ENCODE results near the gene CHCHD6.

Gene CHCHD6

DNA sequence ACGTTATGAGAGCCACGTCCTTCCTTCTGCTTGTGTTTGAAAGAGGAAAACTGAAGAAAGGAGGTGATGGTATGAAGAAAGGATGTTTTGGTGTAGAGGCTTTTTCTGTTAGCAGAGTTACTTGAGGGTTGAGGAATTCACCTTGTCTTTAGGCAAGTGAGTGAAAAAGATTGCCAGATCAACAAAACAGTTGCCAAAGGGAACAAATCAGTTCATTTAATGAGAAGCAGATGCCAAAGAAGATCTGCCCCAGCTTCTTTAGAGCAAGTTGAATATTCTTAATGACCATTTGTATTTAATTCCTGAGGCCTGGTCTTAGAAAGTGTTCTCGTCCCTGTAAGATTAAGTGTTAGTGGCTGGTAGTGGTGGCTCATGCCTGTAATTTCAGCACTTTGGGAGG is 2.6 kb downstream of the CHCHD6 start:
- no peak for DNase-seq

GRCh38 chr3:126711121-126711760 is 7.2 kb downstream of the CHCHD6 start:
- no peak for DNase-seq

- DNase-seq = no peak
Measured at GRCh38 chr3:126713199-126713598, 9.2 kb downstream of the CHCHD6 start.

DNA sequence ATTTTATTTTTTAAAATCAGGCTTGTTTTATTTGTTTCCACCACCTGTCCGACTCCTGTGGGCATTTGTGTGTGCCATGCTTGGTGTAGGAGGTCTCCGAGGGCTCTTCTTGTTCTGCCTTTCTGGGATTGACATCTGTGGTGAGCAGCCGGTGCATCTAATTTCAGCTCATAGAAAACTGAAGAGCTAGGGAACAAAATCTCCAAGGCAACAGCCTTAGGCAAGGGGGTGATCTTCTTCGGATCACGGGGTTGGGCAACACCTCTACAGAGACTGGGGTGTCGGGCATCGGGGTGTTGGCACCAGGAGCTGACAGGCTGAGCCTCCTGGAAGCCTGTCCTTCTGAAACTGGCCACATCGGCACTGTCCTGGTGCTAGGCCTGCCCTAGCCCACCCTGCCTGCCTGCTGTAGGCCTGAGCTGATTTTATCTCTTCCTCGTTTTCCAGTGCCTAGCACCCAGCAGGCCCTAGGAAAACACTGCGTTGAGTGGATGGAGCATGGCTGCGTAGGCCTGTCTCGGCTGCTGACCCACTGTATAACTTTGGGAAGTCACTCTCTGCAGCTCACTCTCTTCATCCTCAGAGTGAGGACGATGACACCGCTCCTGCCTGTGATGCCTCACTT is 10.3 kb downstream of the CHCHD6 start:
- no peak for DNase-seq

DNA sequence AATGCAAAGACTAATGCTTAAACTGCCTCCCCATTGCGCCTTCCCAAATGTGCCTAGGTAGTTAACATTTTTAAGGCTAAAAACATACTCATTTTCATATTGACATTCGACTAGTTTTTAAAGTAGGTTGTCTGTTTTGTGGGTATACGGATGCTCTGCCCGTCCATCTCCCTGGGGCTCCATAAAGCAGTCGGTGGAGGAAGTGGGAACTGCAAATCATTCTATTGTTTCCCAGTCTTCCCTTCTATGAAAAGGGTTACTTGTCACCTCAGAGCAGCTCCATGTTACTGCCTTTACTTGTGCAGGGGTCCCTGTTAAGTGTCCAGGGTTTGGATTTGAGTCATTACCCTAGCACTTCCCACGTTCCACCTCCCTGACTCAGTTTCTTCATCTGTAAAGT is 10.9 kb downstream of the CHCHD6 start:
- DNase-seq = no peak

DNA sequence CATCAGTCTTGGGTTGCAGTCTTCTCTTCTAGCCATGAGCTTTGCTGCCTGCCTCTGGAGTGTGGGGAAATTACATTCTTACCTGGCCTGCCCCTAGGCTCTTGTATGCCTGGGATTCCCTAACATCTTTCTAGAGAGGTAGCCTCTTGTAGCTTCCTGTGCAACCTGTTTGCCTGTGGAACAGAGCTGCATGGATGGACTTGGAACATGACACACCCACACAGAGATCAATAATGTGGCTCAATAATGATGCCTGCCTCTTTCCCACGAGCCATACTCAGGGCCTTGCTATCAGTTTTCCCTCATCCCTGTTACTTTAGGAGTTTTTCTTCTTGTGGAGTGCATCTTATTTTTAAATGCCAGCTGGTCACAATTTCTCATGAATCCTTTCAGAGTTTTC is 11.4 kb downstream of the CHCHD6 start:
- no peak for DNase-seq

DNA sequence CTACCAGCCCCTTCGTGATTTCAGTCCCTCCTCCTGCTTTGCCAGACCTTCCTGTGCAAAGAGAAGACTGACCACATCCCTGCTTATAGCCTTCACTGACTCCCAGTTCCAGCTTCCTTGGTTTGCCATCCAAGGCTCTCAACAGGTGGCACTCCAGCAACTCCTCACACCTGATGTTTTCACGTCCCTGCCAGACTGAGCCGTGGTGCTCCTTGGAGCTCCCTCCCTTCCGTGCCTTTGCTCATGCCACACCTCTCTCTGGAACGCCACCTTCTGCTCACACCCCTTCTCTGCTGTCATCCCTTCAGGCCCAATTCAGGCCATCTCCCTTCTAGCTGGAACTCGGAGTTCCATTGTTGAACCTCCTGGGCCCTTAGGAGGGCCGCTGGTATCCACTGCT is 12.0 kb downstream of the CHCHD6 start:
- no peak for DNase-seq

GRCh38 chr3:126718561-126719445 is 14.8 kb downstream of the CHCHD6 start:
- no peak for DNase-seq

DNA sequence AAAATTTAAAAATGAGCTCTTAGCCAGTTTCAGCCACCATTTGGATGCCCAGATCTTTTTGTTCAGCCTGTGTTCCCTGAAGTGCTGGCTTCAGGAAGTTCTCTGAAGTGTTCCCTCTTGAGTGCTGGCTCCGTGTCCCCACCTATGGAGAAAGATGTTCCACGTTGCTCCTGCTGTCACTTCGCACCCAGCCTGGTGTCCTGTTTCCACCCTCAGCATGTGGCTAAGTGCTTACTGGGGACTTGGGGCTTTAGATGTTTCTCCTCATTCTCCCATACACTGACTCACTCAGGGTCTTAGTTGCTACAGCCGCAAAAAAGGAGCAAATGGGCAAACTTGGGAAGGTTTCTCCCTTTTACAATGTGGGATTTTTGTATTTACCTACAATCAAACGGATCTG is 16.6 kb downstream of the CHCHD6 start:
- DNase-seq = no peak

DNA sequence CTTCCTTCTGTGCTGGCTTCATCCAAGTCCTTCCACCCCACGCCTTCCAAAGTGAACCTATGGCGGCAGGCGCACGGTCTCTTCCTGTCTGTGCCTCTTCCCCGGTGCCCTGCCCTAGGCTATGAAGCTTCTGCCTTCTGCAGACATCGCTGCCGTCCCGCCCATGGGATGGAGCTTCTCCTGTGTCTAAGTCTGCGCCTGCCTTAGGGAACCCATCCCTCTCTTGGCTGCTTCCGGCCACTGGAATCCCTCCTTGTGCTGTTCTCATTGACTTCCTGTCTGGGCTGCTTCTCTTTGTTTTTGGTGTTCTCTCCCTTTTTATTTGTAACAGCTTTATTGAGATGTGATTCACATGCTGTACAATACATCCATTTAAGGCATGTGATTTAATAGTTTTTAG is 17.2 kb downstream of the CHCHD6 start:
- no peak for DNase-seq

- no peak for DNase-seq
Measured at GRCh38 chr3:126723237-126723636, 19.2 kb downstream of the CHCHD6 start.

- no peak for DNase-seq
Measured at GRCh38 chr3:126723801-126724200, 19.8 kb downstream of the CHCHD6 start.

DNA sequence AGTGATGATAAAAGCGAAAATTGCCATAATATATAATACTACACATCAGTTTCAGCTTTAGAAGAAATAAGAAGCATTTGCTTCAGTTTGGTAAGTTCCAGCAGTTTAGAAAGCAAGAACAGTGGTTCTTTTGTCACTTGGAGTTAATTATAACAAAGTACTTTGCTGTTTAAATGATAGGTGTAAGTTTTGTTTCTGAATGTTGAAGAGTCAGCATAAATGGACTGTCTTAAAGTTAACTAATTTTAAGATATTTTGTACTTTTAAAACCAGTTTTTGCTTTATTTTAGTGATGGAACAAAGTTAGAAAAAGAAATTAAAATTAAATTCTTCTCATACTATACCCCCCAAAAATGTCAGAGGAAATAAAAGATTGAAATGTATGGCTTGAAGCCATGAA is 24.6 kb downstream of the CHCHD6 start:
- DNase-seq = no peak

GRCh38 chr3:126730376-126730775 is 26.3 kb downstream of the CHCHD6 start:
- no peak for DNase-seq

GRCh38 chr3:126731044-126731443 is 27.0 kb downstream of the CHCHD6 start:
- no peak for DNase-seq

DNA sequence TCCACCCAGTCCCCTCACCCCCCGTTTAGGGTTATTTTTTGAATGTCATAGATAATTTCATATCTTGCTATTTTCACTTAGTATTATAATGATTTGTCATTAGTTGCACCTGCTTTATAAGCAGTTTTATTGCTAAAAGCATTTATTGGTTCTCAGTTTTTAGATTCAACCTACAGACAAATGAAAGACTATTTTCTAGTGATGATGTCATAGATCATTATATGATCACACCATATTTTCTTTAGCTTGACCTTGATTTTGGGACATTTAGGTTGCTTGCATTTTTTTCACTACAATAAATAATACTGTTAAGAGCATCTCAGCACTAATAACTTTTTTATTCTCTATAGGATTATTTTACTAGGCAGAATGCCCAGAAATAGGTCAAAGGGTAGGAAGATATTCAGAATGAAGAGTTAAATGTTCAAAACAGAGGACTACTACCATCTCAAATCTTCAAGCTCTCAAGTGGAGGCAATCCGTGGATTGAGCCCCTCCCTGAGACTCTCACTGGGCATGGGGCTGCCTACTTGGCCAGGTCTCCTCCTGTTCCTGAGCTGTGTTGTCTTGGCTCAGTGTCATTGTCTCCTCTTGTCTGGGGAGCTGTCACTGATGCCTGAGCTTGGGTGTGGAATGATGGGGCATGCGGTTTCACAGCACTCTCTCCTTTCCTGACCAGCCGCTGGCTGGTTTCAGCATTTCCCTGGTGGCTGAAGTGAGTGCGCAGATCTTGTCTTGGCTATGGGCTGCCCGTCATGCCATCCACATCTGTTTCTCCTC is 28.4 kb downstream of the CHCHD6 start:
- no peak for DNase-seq

- no peak for DNase-seq
Measured at GRCh38 chr3:126733061-126733430, 29.0 kb downstream of the CHCHD6 start.

GRCh38 chr3:126734106-126734723 is 30.2 kb downstream of the CHCHD6 start:
- no peak for DNase-seq

GRCh38 chr3:126737527-126737926 is 33.5 kb downstream of the CHCHD6 start:
- DNase-seq = no peak

DNA sequence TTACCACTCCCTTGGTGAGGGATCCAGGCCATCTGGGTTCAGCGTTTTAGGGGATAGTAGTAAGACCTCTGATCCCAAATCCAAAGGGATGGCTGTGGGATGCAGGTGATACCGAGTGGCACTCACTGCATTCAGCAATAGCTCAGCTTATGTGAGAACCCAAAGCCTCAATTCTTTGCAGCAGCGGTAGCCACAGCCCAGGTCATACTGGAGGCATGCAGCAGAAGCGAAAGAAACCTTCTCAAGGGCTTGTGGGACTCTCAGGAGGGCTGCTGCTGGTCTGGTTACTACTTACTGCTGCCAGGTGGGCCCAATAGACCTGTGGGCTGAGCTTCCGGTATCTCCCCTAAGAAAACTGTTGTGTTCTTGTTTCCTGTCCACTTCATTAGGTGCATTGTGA is 38.0 kb downstream of the CHCHD6 start:
- no peak for DNase-seq

DNA sequence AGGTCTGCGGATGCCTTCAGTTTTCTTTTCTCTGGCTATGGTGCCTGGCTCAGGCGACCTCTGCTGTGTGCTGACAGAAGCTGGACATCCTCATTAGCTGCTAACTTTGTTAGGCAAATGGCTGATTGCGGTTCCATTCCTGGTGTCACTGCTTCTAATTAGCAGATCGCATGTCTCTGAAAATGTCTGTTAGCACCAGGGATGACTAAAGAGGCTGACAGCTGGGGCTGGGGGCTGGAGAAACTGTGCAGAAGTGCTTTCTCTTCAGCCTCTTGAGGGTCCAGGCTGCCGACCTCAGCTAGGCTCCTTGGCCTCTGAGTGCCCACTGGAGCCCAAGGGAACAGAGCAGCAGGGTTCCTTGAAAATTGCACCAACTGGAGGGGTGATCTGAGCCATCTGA is 39.3 kb downstream of the CHCHD6 start:
- DNase-seq = no peak

DNA sequence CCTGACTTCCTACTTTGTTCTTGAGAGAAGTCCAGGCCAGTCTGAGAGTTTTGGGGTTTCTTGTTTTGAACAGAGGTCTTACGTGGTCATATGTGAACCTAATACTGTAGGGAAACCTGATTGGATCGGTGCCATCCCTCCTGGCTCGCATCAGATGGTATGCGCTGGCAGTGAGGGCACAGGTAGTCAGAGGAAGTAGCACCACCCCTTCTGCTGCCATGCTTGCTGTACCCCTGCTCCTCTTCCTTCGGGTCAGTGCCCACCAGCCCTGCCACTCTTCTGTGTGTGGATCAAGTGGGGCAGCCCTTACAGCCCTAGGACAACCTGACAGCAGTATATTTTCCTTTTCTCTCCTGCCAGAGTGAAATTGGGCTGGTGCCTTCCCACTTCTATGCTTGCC is 39.7 kb downstream of the CHCHD6 start:
- no peak for DNase-seq

Measured in NCI-H226 (cell line).